ENCODE results near the gene IL15RA.

GRCh38 chr10:6017781-6018354 lies 40.5 kb upstream of the IL15RA start:
- TF ChIP-seq, protein P1, sequence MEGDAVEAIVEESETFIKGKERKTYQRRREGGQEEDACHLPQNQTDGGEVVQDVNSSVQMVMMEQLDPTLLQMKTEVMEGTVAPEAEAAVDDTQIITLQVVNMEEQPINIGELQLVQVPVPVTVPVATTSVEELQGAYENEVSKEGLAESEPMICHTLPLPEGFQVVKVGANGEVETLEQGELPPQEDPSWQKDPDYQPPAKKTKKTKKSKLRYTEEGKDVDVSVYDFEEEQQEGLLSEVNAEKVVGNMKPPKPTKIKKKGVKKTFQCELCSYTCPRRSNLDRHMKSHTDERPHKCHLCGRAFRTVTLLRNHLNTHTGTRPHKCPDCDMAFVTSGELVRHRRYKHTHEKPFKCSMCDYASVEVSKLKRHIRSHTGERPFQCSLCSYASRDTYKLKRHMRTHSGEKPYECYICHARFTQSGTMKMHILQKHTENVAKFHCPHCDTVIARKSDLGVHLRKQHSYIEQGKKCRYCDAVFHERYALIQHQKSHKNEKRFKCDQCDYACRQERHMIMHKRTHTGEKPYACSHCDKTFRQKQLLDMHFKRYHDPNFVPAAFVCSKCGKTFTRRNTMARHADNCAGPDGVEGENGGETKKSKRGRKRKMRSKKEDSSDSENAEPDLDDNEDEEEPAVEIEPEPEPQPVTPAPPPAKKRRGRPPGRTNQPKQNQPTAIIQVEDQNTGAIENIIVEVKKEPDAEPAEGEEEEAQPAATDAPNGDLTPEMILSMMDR (conservative IDR thresholded peaks at IDR 0.05 in 1 of 2, IDR thresholded peaks at IDR 0.05 in 1 of 2; ENCODE audit: extremely low read depth in 1 of 2, insufficient read depth in 1 of 2, low read depth in 1 of 2, low read length in 2 of 2): no peak
- TF ChIP-seq EZH2 (IDR thresholded peaks at IDR 0.05; ENCODE audit: borderline replicate concordance, low read length): no peak

All from mammary epithelial cell (primary cell).